HG03378 (cell line): ENCODE measurements around the gene KRTAP10-10.
"Not testable (repeated sequence)": the region's sequence is repeated elsewhere in the genome, so short reads cannot be mapped to it uniquely, and the experiment has no call there.

Experiments used
- ATAC-seq: cut with Tn5 transposase; IDR thresholded peaks from one replicate; pipeline ENCODE4 v1.9.1; 2021; ENCODE audit warnings: mild to moderate bottlenecking, moderate library complexity; ENCODE audit not compliant: unreplicated experiment

The KRTAP10-10 gene

GRCh38 chr21:44623575-44623974, 13.6 kb upstream of the KRTAP10-10 start:
- no peak for ATAC-seq

- no peak for ATAC-seq
Measured at GRCh38 chr21:44625756-44626155, 11.4 kb upstream of the KRTAP10-10 start.

DNA sequence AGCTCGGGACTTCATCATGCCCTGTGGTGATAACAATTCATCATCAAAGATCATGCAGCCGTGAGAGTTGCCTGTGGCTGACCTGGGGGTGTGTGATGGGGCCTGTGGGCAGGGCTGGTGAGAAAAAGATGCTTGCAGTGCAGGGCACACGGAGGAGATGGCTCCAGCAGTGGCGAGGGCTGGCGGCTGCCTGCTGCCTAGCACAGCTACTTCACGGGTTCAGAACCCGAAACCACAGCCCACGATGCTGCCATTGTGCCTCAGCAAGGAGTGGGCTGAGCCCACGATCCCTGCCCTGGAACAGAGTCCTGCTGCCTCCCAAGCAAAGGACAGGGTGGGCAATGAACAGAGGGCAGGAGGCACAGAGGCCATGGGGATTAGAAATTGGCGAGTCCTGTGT, 10.9 kb upstream of the KRTAP10-10 start:
- ATAC-seq, result no peak

DNA sequence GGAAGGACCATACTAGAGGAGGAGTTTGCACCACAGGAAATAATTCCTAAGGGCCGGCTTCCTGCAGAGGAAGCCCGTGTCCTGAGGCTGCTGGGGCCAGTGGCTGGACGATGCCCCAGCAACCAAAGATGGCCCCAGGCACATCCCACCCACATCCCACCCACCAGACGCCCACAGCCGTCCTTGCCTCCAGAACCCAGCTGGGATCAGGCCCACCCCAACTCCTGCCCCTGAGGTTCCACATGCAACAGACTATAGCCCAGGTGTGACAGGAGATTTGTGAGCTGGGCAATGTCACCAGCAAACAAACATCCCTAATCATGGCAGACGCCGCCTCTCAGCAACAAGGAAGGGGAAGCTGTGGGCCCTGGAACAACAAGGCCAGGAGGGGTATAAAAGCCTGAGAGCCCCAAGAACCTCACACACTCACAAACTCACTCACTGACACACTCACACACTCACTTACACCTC, 10.4 kb upstream of the KRTAP10-10 start, which contains the start of gene KRTAP10-9:
KRTAP10-9 (plus strand) TSS at position 421 of the 471 bp plus-strand sequence. CDS start 79 bp downstream, outside the sequence.
- ATAC-seq, result no peak

DNA sequence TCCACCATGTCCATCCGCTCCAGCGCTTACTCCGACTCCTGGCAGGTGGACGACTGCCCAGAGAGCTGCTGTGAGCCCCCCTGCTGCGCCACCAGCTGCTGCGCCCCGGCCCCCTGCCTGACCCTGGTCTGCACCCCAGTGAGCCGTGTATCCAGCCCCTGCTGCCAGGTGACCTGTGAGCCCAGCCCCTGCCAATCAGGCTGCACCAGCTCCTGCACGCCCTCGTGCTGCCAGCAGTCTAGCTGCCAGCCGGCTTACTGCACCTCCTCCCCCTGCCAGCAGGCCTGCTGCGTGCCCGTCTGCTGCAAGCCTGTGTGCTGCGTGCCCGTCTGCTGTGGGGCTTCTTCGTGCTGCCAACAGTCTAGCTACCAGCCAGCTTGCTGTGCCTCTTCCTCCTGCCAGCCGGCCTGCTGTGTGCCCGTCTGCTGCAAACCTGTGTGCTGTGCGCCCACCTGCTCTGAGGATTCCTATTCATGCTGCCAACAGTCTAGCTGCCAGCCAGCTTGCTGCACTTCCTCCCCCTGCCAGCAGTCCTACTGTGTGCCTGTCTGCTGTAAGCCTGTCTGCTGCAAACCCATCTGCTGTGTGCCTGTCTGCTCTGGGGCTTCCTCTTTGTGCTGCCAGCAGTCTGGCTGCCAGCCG, 9.9 kb upstream of the KRTAP10-10 start:
- not testable (repeated sequence) for ATAC-seq

DNA sequence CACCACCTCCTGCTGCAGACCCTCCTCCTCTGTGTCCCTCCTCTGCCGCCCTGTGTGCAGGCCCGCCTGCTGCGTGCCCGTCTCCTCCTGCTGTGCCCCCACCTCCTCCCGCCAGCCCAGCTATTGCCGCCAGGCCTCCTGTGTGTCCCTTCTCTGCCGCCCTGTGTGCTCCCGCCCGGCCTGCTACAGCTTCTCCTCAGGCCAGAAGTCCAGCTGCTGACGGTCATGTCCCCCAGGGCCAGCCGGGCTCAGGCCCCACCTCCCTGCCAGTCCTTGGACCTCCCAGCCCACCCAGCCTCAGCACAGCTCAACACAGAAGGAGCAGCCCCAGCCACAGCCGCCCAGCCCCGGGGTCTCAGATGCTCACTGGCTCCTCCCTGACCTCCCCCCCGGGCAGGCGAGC, 9.3 kb upstream of the KRTAP10-10 start:
- not testable (repeated sequence) for ATAC-seq

- no peak for ATAC-seq
Measured at GRCh38 chr21:44628707-44629391, 8.3 kb upstream of the KRTAP10-10 start.

GRCh38 chr21:44630440-44630839, 6.7 kb upstream of the KRTAP10-10 start:
- ATAC-seq, result no peak

GRCh38 chr21:44632067-44632466, 5.1 kb upstream of the KRTAP10-10 start:
- no peak for ATAC-seq

DNA sequence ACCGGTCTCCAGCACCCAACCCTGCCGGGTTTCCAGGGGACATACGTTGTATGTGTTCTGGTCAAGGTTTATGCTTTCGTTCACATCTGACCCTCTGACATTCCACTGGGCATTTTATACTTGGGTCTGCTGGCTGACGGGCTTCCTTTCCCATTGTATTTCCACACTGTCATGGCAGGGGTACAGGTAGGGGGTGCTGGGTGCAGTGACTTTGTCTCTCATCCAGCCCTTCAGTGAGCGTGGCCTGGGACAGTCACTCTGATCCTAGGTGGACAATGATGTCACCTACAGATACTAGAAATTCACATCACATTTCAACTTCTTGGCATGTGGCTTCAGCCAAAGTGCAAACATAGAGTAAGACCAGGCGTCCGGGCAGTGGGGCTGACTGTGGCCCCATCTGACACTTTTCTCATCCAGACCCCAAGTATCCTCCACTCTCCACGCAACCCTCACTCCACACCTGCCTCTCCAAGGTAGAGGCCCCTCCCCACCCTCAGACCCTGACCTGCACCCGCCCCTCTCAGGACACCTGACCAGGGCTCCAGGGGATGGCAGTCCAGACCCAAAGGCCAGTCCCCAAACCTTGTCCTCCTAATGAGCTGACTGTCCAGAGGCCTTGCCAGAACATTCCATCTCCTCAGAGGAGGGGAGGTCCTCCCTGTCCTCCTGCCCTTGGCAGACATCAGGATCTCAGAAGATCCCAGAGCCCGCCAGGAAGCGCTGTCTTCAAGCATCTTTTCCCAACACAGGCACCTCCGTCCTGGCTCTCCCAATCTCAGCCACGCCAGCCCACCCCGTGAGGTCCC, 743 bp upstream of the KRTAP10-10 start:
- ATAC-seq, result no peak

DNA sequence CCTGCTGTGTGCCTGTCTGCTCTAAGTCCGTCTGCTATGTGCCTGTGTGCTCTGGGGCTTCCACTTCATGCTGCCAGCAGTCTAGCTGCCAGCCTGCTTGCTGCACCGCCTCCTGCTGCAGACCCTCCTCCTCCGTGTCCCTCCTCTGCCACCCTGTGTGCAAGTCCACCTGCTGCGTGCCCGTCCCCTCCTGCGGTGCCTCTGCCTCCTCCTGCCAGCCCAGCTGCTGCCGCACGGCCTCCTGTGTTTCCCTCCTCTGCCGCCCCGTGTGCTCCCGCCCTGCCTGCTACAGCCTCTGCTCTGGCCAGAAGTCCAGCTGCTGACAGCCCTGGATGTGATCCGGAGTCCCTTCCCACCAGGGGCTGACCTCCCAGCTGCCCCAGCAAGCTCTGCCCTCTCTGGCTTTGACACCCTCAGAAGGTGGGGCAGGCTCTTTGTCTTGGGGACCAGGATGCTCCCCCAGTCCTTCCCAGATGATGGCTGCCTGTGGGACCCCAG, 744 bp downstream of the KRTAP10-10 start:
- not testable (repeated sequence) for ATAC-seq

GRCh38 chr21:44638506-44639330, 1.6 kb downstream of the KRTAP10-10 start:
- ATAC-seq, result not testable (repeated sequence)

DNA sequence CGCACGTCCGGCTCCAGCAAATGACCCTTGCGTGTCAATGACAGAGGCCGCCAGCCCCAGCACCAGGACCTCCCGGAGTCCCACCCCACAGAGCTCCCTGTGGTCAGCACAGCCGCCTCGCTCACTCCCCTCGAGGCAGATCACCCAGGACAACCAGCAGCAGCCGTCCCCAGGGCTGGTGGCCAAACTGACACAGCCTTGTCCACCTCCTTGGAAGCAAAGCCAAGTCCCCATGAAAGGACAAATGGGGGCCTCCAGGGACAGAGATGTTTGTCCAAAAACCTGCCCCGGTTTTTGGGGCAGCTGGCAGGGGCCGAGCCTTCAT, 2.1 kb downstream of the KRTAP10-10 start:
- ATAC-seq, result no peak

GRCh38 chr21:44640761-44641160, 3.6 kb downstream of the KRTAP10-10 start:
- no peak for ATAC-seq

GRCh38 chr21:44643741-44644310, 6.7 kb downstream of the KRTAP10-10 start:
- no peak for ATAC-seq

DNA sequence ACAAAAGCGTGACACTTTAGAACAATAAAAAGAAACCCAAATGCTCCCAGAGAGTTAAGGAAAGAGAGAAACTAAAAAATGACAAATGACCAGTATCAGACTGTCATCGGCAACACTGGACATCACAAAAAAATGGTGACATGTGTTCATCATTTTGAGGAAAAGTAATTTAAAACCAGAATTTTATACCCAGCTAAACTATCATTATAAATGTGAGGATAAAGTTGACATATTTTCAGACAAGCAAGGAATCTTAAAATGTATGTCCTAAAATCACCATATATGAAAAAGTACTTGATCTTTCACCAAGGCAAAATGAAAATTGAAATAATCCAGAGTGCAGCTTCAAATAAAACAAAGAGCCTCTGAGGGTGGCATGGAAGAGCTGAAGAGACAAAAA, 7.7 kb downstream of the KRTAP10-10 start:
- ATAC-seq, result no peak

GRCh38 chr21:44646366-44647221, 9.4 kb downstream of the KRTAP10-10 start, which contains the start of gene KRTAP10-11:
Gene KRTAP10-11, plus strand, starts transcription at chr21:44646414. Its CDS starts 45 bp downstream, at chr21:44646459.
- not testable (repeated sequence) for ATAC-seq

GRCh38 chr21:44647222-44647552, 10.0 kb downstream of the KRTAP10-10 start:
- ATAC-seq, result no peak

GRCh38 chr21:44648557-44649311, 11.6 kb downstream of the KRTAP10-10 start:
- ATAC-seq, result no peak
